Peyer's patch (tissue), 4 donors: Measurements from ENCODE around the gene PKMYT1. TPM values are rescaled to one million over a fixed set of nuclear protein-coding genes. Genes with fewer than 3 reads are reported as not detected.

Experiments used
- DNase-seq, 3 donors: peaks; one replicate each; pipeline ENCODE4 v3.0.0-alpha.2; 2017 to 2019
- H3K27ac ChIP-seq, 4 donors: fragments of 200-600 bp; sonication (generic); one replicate each; pipeline ENCODE4 v1.5.1; 2016 to 2019
- H3K27me3 ChIP-seq, 2 donors: fragments of 200-600 bp; sonication (generic); one replicate each; pipeline ENCODE4 v1.5.1; 2019
- H3K36me3 ChIP-seq, 3 donors: fragments of 200-600 bp; sonication (generic); one replicate each; pipeline ENCODE4 v1.5.1; 2016 to 2019
- H3K4me1 ChIP-seq, 4 donors: fragments of 200-600 bp; sonication (generic); one replicate each; pipeline ENCODE4 v1.5.1; 2016 to 2019
- H3K4me3 ChIP-seq, 4 donors: fragments of 200-600 bp; sonication (generic); 1 replicate in 3 of 4; 2 replicates in 1 of 4; pipeline ENCODE4 v1.5.1; 2016 to 2019; ENCODE audit warnings: mild to moderate bottlenecking in 1 of 4
- H3K9me3 ChIP-seq, 4 donors: fragments of 200-600 bp; sonication (generic); one replicate each; pipeline ENCODE4 v1.5.1; 2016 to 2019; ENCODE audit warnings: mild to moderate bottlenecking in 1 of 4
- POLR2A ChIP-seq, 2 donors: fragments of 450-650 bp; IDR thresholded peaks; one replicate each; pipeline ENCODE4 v1.5.1; 2017; ENCODE audit warnings: antibody characterized with exemption in 2 of 2, mild to moderate bottlenecking in 2 of 2, moderate library complexity in 2 of 2
- total RNA-seq, 4 donors: library from RNA; depleted of rRNA; stranded (reverse); fragments of >200 nt; gene quantifications; one replicate each; pipeline ENCODE4 v1.1.0, GENCODE V29; 2016
- TF ChIP-seq, protein P1 (sequence below), 6 experiments: fragments of 450-650 bp in 4 of 6; fragments of 200-600 bp in 2 of 6; sonication (generic) in 1 of 6; IDR thresholded peaks; one replicate each; pipeline ENCODE4 v1.5.1; 2017 to 2019; ENCODE audit warnings: antibody characterized with exemption in 6 of 6, mild to moderate bottlenecking in 3 of 6, moderate library complexity in 1 of 6

PKMYT1 gene
- total RNA-seq: 10 to 100 TPM in 1 of 4 donors, 1 to 10 TPM in 3; 4.3 to 23.9 (median 6.0) TPM

DNA sequence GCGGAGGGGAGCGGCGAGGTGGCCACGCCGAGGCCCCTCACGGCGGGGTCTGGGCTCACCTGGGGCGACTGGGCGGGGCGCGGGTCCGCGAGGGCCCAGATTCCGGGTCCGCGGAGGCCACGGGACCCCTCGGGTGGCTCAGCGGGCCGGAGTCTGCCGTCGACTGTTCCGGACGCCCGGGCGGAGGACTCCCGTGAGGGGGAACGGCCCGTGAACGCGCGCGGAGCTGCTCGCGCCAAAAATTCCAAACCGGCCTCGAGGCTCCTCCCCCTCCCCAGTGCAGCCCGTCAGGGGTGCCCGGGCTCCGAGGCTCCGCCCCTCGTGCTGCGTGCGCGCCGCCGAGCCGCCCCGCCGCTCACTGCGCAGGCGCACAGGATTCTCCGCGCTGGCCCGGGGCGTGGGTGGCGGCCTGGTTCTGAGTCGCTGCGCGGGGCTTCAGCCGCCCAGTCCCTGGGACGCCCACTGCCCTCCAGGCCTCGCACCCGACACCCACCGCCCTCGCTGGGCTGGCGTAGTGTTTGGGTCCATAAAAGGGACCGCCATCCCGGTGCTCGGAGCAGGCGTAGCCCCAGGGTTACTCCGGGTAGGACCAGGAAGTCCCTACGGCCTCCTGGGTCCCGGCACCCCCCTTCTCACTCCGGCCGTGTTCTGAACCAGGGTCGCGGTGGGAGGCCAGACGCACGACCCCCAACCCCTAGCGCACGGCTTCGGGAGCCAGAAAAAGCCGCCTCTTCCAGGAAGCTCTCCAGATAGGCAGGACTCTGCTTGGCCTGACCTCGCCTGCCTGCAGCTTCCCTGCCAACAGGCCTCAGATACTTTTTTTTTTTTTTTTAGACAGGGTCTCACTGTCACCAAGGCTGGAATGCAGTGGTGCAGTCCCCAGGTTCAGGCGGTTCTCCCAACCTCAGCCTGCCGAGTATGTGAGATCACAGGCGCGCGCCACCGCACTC lies at the start of gene PKMYT1:
Gene PKMYT1 (minus strand): TSS at position 220 of the 950 bp plus-strand sequence. CDS start 789 bp downstream, outside the sequence.
- DNase-seq: peak; percentile 86 to 96 (median 96)
- no peaks in the 10 kb centered on the region for H3K36me3 ChIP-seq
- H3K4me1 ChIP-seq: peaks cover 5 to 23% (median 7%) of the 10 kb centered on the region in 4 donors
- no peaks in the 10 kb centered on the region for H3K9me3 ChIP-seq
- H3K4me3 ChIP-seq: peak within 1 kb of the TSS; percentile 74 to 93 (median 76)
- no peaks in the 10 kb centered on the region for H3K27me3 ChIP-seq
- H3K27ac ChIP-seq: peak within 1 kb of the TSS; percentile 85 to 93 (median 89)
- TF ChIP-seq, protein P1, sequence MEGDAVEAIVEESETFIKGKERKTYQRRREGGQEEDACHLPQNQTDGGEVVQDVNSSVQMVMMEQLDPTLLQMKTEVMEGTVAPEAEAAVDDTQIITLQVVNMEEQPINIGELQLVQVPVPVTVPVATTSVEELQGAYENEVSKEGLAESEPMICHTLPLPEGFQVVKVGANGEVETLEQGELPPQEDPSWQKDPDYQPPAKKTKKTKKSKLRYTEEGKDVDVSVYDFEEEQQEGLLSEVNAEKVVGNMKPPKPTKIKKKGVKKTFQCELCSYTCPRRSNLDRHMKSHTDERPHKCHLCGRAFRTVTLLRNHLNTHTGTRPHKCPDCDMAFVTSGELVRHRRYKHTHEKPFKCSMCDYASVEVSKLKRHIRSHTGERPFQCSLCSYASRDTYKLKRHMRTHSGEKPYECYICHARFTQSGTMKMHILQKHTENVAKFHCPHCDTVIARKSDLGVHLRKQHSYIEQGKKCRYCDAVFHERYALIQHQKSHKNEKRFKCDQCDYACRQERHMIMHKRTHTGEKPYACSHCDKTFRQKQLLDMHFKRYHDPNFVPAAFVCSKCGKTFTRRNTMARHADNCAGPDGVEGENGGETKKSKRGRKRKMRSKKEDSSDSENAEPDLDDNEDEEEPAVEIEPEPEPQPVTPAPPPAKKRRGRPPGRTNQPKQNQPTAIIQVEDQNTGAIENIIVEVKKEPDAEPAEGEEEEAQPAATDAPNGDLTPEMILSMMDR (IDR thresholded peaks at IDR 0.05): no peak
- TF ChIP-seq POLR2A (IDR thresholded peaks at IDR 0.05): peak; percentile 97

DNA sequence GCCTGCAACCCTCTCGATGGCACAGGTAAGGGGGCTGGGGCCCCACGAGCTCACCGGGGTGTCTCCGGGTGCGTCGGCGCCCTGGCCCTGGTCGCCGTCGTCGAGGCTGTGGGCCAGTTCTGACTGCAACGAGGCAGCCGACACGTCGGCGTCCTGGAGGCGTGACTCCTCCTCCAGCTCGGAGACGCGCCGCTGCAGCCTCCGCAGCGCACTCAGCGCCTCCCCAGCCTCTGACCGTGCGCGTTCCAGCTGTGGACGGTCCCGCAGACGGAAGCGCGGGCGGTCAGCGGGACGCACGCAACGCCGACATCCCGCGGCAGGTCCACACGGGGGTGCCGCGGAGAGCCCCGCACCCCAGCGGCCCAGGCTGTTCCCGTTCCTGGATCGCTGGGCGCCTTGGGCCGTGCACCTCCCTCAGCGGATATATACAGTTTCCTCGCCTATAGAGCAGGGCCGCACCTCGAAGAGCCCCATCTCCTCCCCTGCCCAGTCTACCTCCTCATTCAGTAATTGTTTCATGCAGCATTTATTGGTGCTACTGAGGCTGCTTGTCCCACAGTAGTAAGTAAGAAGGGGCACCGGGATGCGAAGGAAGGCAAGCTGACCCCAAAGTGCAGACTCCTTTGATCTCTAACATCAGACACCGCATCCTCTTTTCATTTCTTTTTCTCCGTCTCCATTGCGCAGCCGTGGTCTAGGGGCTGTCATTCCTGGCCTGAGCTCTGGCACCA lies 49.4 kb upstream of the PKMYT1 start:
- peaks cover 0 to 22% (median 0%) of the 10 kb centered on the region in 3 donors for H3K36me3 ChIP-seq
- no peaks in the 10 kb centered on the region for H3K27me3 ChIP-seq
- no peak overlapping the region for H3K27ac ChIP-seq
- no peak for DNase-seq
- TF ChIP-seq, protein P1 (IDR thresholded peaks at IDR 0.05): no peak
- no peak for TF ChIP-seq POLR2A (IDR thresholded peaks at IDR 0.05)
- H3K4me1 ChIP-seq: peaks cover 3 to 41% (median 10%) of the 10 kb centered on the region in 4 donors
- peak overlapping the region in 2 of 4 donors; percentile 22 to 27 for H3K4me3 ChIP-seq
- no peaks in the 10 kb centered on the region for H3K9me3 ChIP-seq

DNA sequence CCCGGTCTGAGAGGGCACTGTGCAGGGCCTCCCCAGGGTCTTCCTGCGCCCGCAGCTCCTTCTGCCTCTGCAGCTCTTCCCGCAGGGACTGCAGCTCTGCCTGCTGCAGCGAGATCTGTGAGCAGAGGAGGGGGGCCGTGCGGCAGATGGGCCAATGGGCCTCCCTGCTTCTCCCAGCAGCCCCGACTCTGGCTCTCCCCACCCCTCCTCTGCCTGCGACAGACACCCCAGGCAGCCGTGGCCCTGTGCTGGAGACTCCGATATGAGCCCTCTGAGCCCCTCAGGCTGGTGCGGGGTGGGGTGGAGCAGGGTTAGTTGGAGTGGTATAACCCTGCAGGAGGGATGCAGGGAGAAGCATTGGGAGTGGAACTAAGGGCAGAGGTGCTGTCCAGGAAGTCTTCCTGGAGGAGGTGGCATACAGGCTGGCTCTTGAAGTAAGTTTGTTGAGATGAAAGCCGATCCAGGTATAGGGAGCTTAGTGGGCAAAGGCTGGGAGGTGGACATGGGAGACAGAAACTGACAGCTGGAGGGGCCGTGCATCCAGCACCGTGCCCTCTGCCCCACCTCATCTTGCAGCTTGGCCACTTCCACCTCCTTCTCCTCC lies 48.6 kb upstream of the PKMYT1 start:
- H3K4me3 ChIP-seq: no peak overlapping the region
- no peaks in the 10 kb centered on the region for H3K9me3 ChIP-seq
- H3K27me3 ChIP-seq: no peaks in the 10 kb centered on the region
- peaks cover 0 to 22% (median 0%) of the 10 kb centered on the region in 3 donors for H3K36me3 ChIP-seq
- H3K4me1 ChIP-seq: peaks cover 3 to 45% (median 10%) of the 10 kb centered on the region in 4 donors
- no peak for DNase-seq
- TF ChIP-seq POLR2A (IDR thresholded peaks at IDR 0.05): no peak
- TF ChIP-seq, protein P1 (IDR thresholded peaks at IDR 0.05): no peak
- H3K27ac ChIP-seq: no peak overlapping the region

DNA sequence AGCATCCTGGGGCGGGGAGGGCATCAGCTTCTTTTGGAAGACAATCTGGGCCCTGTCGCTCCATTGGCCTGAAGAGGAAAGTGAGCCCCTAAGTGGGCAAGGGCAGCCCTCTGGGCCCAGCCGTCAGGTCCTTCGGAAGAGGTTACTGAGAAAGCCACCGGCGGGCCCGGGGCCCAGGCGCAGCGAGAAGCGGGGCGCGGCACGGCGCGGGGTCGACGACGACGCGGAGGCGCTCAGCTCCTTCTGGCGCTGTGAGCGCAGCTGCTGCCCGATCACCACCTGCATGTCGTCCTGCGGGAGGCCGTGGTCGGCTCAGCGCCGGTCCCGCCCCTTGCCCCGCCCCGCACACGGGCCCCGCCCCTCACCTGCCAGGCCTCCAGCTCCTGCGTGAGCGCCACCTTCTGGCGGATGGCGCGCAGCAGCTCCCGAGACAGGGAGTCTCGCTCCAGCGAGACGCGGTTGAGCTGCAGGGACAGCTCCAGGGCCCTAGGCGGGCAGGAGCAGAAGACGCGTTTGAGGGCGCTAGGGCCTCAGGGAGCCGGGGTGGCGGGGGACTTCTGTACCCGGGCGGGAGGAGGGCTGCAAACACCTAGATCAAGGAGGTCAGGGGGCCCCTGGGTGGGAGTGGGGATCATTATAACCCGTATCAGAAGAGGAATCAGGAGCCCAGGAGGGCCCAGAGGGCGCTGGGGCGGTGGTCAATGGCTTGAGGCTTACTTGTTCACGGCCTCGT lies 47.9 kb upstream of the PKMYT1 start:
- TF ChIP-seq POLR2A (IDR thresholded peaks at IDR 0.05): peak; percentile 10 to 50
- TF ChIP-seq, protein P1 (IDR thresholded peaks at IDR 0.05): peak; percentile 58 to 94 (median 82)
- Histone ChIP-seq H3K9me3 (no peaks in the 10 kb centered on the region), H3K36me3 (peaks cover 0 to 22% (median 0%) of the 10 kb centered on the region in 3 donors), H3K27me3 (no peaks in the 10 kb centered on the region), H3K4me1 (peaks cover 6 to 48% (median 12%) of the 10 kb centered on the region in 4 donors), H3K4me3 (peak overlapping the region in 2 of 4 donors; percentile 20 to 23), H3K27ac (peak overlapping the region in 2 of 4 donors; percentile 2 to 23)
- peak; percentile 90 to 95 (median 95) for DNase-seq

DNA sequence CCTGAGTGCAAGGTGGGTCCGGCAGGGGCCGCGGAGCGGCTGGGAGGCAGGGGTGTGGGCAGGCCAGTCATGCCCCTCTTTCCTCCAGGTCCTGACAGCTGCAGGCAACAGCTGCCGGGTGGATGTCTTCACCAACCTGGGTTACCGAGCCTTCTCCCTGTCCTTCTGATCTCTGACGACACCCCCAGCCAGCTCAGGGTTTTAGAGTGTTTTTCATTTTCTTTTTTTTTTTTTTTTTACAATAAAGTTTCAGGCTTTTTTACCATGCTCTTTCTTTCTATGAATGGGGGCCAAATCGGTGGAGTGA lies 47.2 kb upstream of the PKMYT1 start:
- TF ChIP-seq POLR2A (IDR thresholded peaks at IDR 0.05): no peak
- TF ChIP-seq, protein P1 (IDR thresholded peaks at IDR 0.05): no peak
- Histone ChIP-seq H3K27me3 (no peaks in the 10 kb centered on the region), H3K9me3 (no peaks in the 10 kb centered on the region), H3K27ac (no peak overlapping the region), H3K4me1 (peaks cover 13 to 48% (median 19%) of the 10 kb centered on the region in 4 donors), H3K4me3 (no peak overlapping the region), H3K36me3 (peaks cover 0 to 22% (median 0%) of the 10 kb centered on the region in 3 donors)
- no peak for DNase-seq
